CD4-positive, alpha-beta memory T cell (primary cell): ENCODE data around the gene EEF2KMT. TPM values are rescaled to one million over a fixed set of nuclear protein-coding genes. Genes with fewer than 3 reads are reported as not detected.

Experiments
- CTCF ChIA-PET: fragments of 350-600 bp; sonication (Branson Sonifier 250); formaldehyde crosslinking; loops from one replicate; lab custom pipeline; 2021; ENCODE audit warnings: inconsistent platforms; ENCODE audit not compliant: partially characterized antibody; lab: Charles Lee
- POLR2A ChIA-PET: fragments of 350-600 bp; sonication (Branson Sonifier 250); formaldehyde crosslinking; loops from one replicate; lab custom pipeline; 2021; ENCODE audit not compliant: partially characterized antibody; lab: Charles Lee
- DNase-seq, 5 donors: peaks; one replicate each; pipeline versions ENCODE4 v3.0.0 to v3.0.0-alpha.2; 2020 to 2022; ENCODE audit warnings: mixed read lengths in 1 of 5
- H3K27ac ChIP-seq: one replicate; pipeline ENCODE4 v1.7.0; 2013; ENCODE audit warnings: low read depth, low read length
- H3K27me3 ChIP-seq: 2 replicates; pipeline ENCODE4 v1.7.0; 2013; ENCODE audit warnings: mild to moderate bottlenecking, low read length, moderate library complexity; ENCODE audit not compliant: insufficient read depth
- H3K36me3 ChIP-seq: 2 replicates; pipeline ENCODE4 v1.7.0; 2013; ENCODE audit warnings: mild to moderate bottlenecking, low read length, moderate library complexity; ENCODE audit not compliant: insufficient read depth
- H3K4me1 ChIP-seq: 2 replicates; pipeline ENCODE4 v1.7.0; 2013; ENCODE audit warnings: mild to moderate bottlenecking, low read length, moderate library complexity; ENCODE audit not compliant: insufficient read depth
- H3K4me3 ChIP-seq, 2 donors: one replicate each; pipeline ENCODE4 v1.7.0; 2013; ENCODE audit warnings: low read length in 2 of 2, mild to moderate bottlenecking in 1 of 2
- H3K9me3 ChIP-seq, 2 donors: one replicate each; pipeline ENCODE4 v1.7.0; 2013; ENCODE audit warnings: low read length in 2 of 2, control low read depth in 1 of 2; ENCODE audit not compliant: control insufficient read depth in 1 of 2
- H3K27ac Mint-ChIP-seq, 7 donors: one replicate each; pipeline ENCODE4 v1.8.0; 2020 to 2021; ENCODE audit warnings: mixed read lengths in 7 of 7, mild to moderate bottlenecking in 6 of 7, inconsistent platforms in 3 of 7, moderate library complexity in 3 of 7
- H3K27me3 Mint-ChIP-seq, 2 donors: one replicate each; pipeline ENCODE4 v1.8.0; 2020 to 2021; ENCODE audit warnings: mixed read lengths in 2 of 2
- H3K36me3 Mint-ChIP-seq, 2 donors: one replicate each; pipeline ENCODE4 v1.8.0; 2020 to 2021; ENCODE audit warnings: mixed read lengths in 2 of 2, inconsistent platforms in 1 of 2, mild to moderate bottlenecking in 1 of 2
- H3K4me1 Mint-ChIP-seq, 4 donors: one replicate each; pipeline ENCODE4 v1.8.0; 2020 to 2021; ENCODE audit warnings: mixed read lengths in 4 of 4, mild to moderate bottlenecking in 1 of 4
- H3K4me3 Mint-ChIP-seq, 8 donors: one replicate each; pipeline ENCODE4 v1.8.0; 2020 to 2021; ENCODE audit warnings: mixed read lengths in 8 of 8, mild to moderate bottlenecking in 7 of 8, moderate library complexity in 6 of 8, inconsistent platforms in 3 of 8
- H3K9me3 Mint-ChIP-seq, 8 donors: one replicate each; pipeline ENCODE4 v1.8.0; 2020 to 2021; ENCODE audit warnings: mixed read lengths in 8 of 8, mild to moderate bottlenecking in 5 of 8, inconsistent platforms in 3 of 8, moderate library complexity in 1 of 8
- intact Hi-C: fragments of 100-400 bp; cut with micrococcal nuclease; formaldehyde crosslinking; loops from one replicate; pipeline ENCODE4 v1.15.1; 2023
- polyA plus RNA-seq, 2 donors: library from polyadenylated mRNA; unstranded; fragments of 300-500 nt; fragmentation: Illumina TruSeq; gene quantifications; one replicate each; pipeline ENCODE4 v1.2.3, GENCODE V29; 2021
- total RNA-seq, 2 experiments: library from RNA; stranded (reverse); gene quantifications; one replicate each; pipeline ENCODE4 v1.2.3, GENCODE V29; 2021

EEF2KMT gene
- total and polyA plus RNA-seq, 4 experiments from 2014 or later = 6.1 to 19.7 (median 12.1) TPM

GRCh38 chr16:5062051-5062450 is 35.5 kb downstream of the EEF2KMT start:
- POLR2A ChIA-PET = no interaction called here
- H3K27me3 ChIP-seq = no peaks in the 10 kb centered on the region
- Mint-ChIP-seq H3K9me3 (no peaks in the 10 kb centered on the region), H3K4me1 (no peaks in the 10 kb centered on the region), H3K27ac (no peak overlapping the region), H3K27me3 (peaks cover 0 to 5% of the 10 kb centered on the region in 2 donors), H3K36me3 (no peaks in the 10 kb centered on the region), H3K4me3 (no peak overlapping the region)
- no peaks in the 10 kb centered on the region for H3K4me1 ChIP-seq
- no peaks in the 10 kb centered on the region for H3K9me3 ChIP-seq
- intact Hi-C loops = no loop called here
- no peak for DNase-seq
- no peaks in the 10 kb centered on the region for H3K36me3 ChIP-seq
- CTCF ChIA-PET = interaction anchor here (1.0 kb wide), 1 partner anchor 10 kb away, joined by 3 read pairs; the partner anchor contains the start of gene ALG1
- no peak overlapping the region for H3K27ac ChIP-seq
- H3K4me3 ChIP-seq = no peak overlapping the region

GRCh38 chr16:5060073-5060641 is 37.4 kb downstream of the EEF2KMT start:
- no peaks in the 10 kb centered on the region for H3K36me3 Mint-ChIP-seq
- Histone ChIP-seq H3K36me3 (no peaks in the 10 kb centered on the region), H3K27ac (no peak overlapping the region), H3K4me1 (no peaks in the 10 kb centered on the region), H3K27me3 (no peaks in the 10 kb centered on the region), H3K9me3 (no peaks in the 10 kb centered on the region), H3K4me3 (no peak overlapping the region)
- DNase-seq = no peak
- peaks cover 0 to 5% of the 10 kb centered on the region in 2 donors for H3K27me3 Mint-ChIP-seq
- H3K9me3 Mint-ChIP-seq = no peaks in the 10 kb centered on the region
- intact Hi-C loops = no loop called here
- POLR2A ChIA-PET = no interaction called here
- no peak overlapping the region for H3K4me3 Mint-ChIP-seq
- no peak overlapping the region for H3K27ac Mint-ChIP-seq
- CTCF ChIA-PET = interaction anchor here (1.5 kb wide), 1 partner anchor 15 kb away, joined by 4 read pairs; no protein-coding TSS in a partner anchor
- no peaks in the 10 kb centered on the region for H3K4me1 Mint-ChIP-seq

GRCh38 chr16:5059386-5060072 is 38.1 kb downstream of the EEF2KMT start:
- CTCF ChIA-PET = no interaction called here

GRCh38 chr16:5058476-5058875 is 39.1 kb downstream of the EEF2KMT start:
- peaks cover 0 to 5% of the 10 kb centered on the region in 2 donors for H3K27me3 Mint-ChIP-seq
- no peaks in the 10 kb centered on the region for H3K9me3 Mint-ChIP-seq
- ChIA-PET CTCF (interaction anchor here (1.1 kb wide), 1 partner anchor 28 kb away, joined by 3 read pairs; no protein-coding TSS in a partner anchor), POLR2A (interaction anchor here (1.4 kb wide), 1 partner anchor 13 kb away, joined by 3 read pairs; no protein-coding TSS in a partner anchor)
- no peaks in the 10 kb centered on the region for H3K27me3 ChIP-seq
- H3K4me1 Mint-ChIP-seq = no peaks in the 10 kb centered on the region
- H3K9me3 ChIP-seq = no peaks in the 10 kb centered on the region
- intact Hi-C loops = no loop called here
- no peaks in the 10 kb centered on the region for H3K36me3 ChIP-seq
- H3K4me1 ChIP-seq = no peaks in the 10 kb centered on the region
- H3K27ac Mint-ChIP-seq = no peak overlapping the region
- no peak overlapping the region for H3K4me3 ChIP-seq
- DNase-seq = no peak
- no peaks in the 10 kb centered on the region for H3K36me3 Mint-ChIP-seq
- H3K27ac ChIP-seq = no peak overlapping the region
- no peak overlapping the region for H3K4me3 Mint-ChIP-seq

More at GRCh38 chr16:5059386-5060072, 38.1 kb downstream of the EEF2KMT start:
- intact Hi-C loops = no loop called here
- no peaks in the 10 kb centered on the region for H3K36me3 Mint-ChIP-seq
- no peak overlapping the region for H3K4me3 Mint-ChIP-seq
- Histone ChIP-seq H3K4me1 (no peaks in the 10 kb centered on the region), H3K27ac (no peak overlapping the region), H3K36me3 (no peaks in the 10 kb centered on the region), H3K27me3 (no peaks in the 10 kb centered on the region), H3K4me3 (no peak overlapping the region), H3K9me3 (no peaks in the 10 kb centered on the region)
- H3K4me1 Mint-ChIP-seq = no peaks in the 10 kb centered on the region
- peaks cover 0 to 5% of the 10 kb centered on the region in 2 donors for H3K27me3 Mint-ChIP-seq
- no peak overlapping the region for H3K27ac Mint-ChIP-seq
- H3K9me3 Mint-ChIP-seq = no peaks in the 10 kb centered on the region
- POLR2A ChIA-PET = interaction anchor here (1.4 kb wide), 1 partner anchor 12 kb away, joined by 3 read pairs; no protein-coding TSS in a partner anchor
- DNase-seq = no peak

GRCh38 chr16:5056352-5056751 is 41.2 kb downstream of the EEF2KMT start:
- Histone ChIP-seq H3K36me3 (no peaks in the 10 kb centered on the region), H3K4me3 (no peak overlapping the region), H3K4me1 (no peaks in the 10 kb centered on the region), H3K27me3 (no peaks in the 10 kb centered on the region), H3K9me3 (no peaks in the 10 kb centered on the region), H3K27ac (no peak overlapping the region)
- H3K27me3 Mint-ChIP-seq = no peaks in the 10 kb centered on the region
- no peaks in the 10 kb centered on the region for H3K4me1 Mint-ChIP-seq
- peaks cover 0 to 2% (median 0%) of the 10 kb centered on the region in 8 donors for H3K9me3 Mint-ChIP-seq
- POLR2A ChIA-PET = interaction anchor here (1.4 kb wide), 1 partner anchor 15 kb away, joined by 6 read pairs; the partner anchor contains the start of gene ALG1
- H3K36me3 Mint-ChIP-seq = no peaks in the 10 kb centered on the region
- H3K27ac Mint-ChIP-seq = no peak overlapping the region
- intact Hi-C loops = no loop called here
- DNase-seq = peak in 4 of 5 donors; percentile 7 to 19 (median 17)
- CTCF ChIA-PET = interaction anchor here (0.6 to 1.4 kb wide), 4 partner anchors 23 to 186 kb away, joined by 3 to 6 read pairs (median 4); partner anchors contain the start of gene NAGPA
- H3K4me3 Mint-ChIP-seq = no peak overlapping the region

GRCh38 chr16:5054876-5055865 is 42.4 kb downstream of the EEF2KMT start:
- intact Hi-C loops = no loop called here
- no peak for DNase-seq
- H3K27me3 Mint-ChIP-seq = no peaks in the 10 kb centered on the region
- no peaks in the 10 kb centered on the region for H3K4me1 Mint-ChIP-seq
- no peak overlapping the region for H3K4me3 ChIP-seq
- no peaks in the 10 kb centered on the region for H3K27me3 ChIP-seq
- H3K9me3 Mint-ChIP-seq = peaks cover 0 to 13% (median 0%) of the 10 kb centered on the region in 8 donors
- no peaks in the 10 kb centered on the region for H3K4me1 ChIP-seq
- no peaks in the 10 kb centered on the region for H3K36me3 Mint-ChIP-seq
- H3K36me3 ChIP-seq = no peaks in the 10 kb centered on the region
- no peak overlapping the region for H3K4me3 Mint-ChIP-seq
- H3K9me3 ChIP-seq = no peaks in the 10 kb centered on the region
- H3K27ac ChIP-seq = no peak overlapping the region
- ChIA-PET CTCF (no interaction called here), POLR2A (interaction anchor here (1.4 kb wide), 1 partner anchor 17 kb away, joined by 6 read pairs; the partner anchor contains the start of gene ALG1)
- no peak overlapping the region for H3K27ac Mint-ChIP-seq
